H1 (cell line): ENCODE results near the gene SMURF2. TPM values are rescaled to one million over a fixed set of nuclear protein-coding genes. Genes with fewer than 3 reads are reported as not detected.
A peak's percentile ranks its signal among the peaks of the same experiment; 100 is the strongest.

ENCODE experiments used
- BACH1 ChIP-seq: IDR thresholded peaks from 2 replicates; pipeline ENCODE4 v1.6.1; 2012; ENCODE audit warnings: low read length, improper control_type of control experiment
- CBX5 ChIP-seq: fragments of 300-800, 300-1000 bp; sonication (generic); IDR thresholded peaks from 2 replicates; pipeline ENCODE4 v1.7.1; 2016; ENCODE audit warnings: antibody characterized with exemption, low read length, low read depth
- CBX8 ChIP-seq: fragments of 300-800, 300-1000 bp; sonication (generic); IDR thresholded peaks from 2 replicates; pipeline ENCODE4 v1.7.1; 2016; ENCODE audit warnings: low read depth, low read length, borderline replicate concordance
- CHD2 ChIP-seq: IDR thresholded peaks from 2 replicates; pipeline ENCODE4 v1.6.1; 2012; ENCODE audit warnings: low read length, improper control_type of control experiment
- CTBP2 ChIP-seq: IDR thresholded peaks from 2 replicates; pipeline ENCODE4 v1.7.0; 2011; ENCODE audit warnings: borderline replicate concordance, mild to moderate bottlenecking, moderate library complexity, mixed read lengths, low read length; ENCODE audit not compliant: insufficient read depth, insufficient read length
- CTCF ChIP-seq, 3 experiments: IDR thresholded peaks; 1 replicate in 2 of 3; 2 replicates in 1 of 3; pipeline versions ENCODE4 v1.5.1 to v1.6.1; 2011; ENCODE audit warnings: low read length in 3 of 3, mild to moderate bottlenecking in 3 of 3, inconsistent platforms in 2 of 3, low read depth in 1 of 3, moderate library complexity in 1 of 3; ENCODE audit not compliant: insufficient read depth in 1 of 3; ENCODE audit errors: control extremely low read depth in 1 of 3
- HDAC2 ChIP-seq, 2 experiments: fragments of 300-600 bp in 1 of 2; sonication (generic) in 1 of 2; IDR thresholded peaks; 2 replicates each; pipeline ENCODE4 v1.6.1; 2011 to 2012; ENCODE audit warnings: low read depth in 2 of 2, low read length in 2 of 2, mild to moderate bottlenecking in 2 of 2, moderate library complexity in 2 of 2, borderline replicate concordance in 1 of 2, inconsistent platforms in 1 of 2
- JUND ChIP-seq: IDR thresholded peaks from 2 replicates; pipeline ENCODE4 v1.6.1; 2011; ENCODE audit warnings: mild to moderate bottlenecking, improper control_type of control experiment, low read length
- KDM1A ChIP-seq: fragments of 200-600, 300-600 bp; sonication (generic); IDR thresholded peaks from 2 replicates; pipeline ENCODE4 v1.7.1; 2016; ENCODE audit warnings: mild to moderate bottlenecking, low read length, borderline replicate concordance
- KDM5A ChIP-seq: fragments of 200-600 bp; IDR thresholded peaks from 2 replicates; pipeline ENCODE4 v1.7.1; 2012; ENCODE audit warnings: mild to moderate bottlenecking, low read length, inconsistent platforms, mixed read lengths
- POLR2A ChIP-seq, 2 experiments: IDR thresholded peaks; 1 replicate in 1 of 2; 2 replicates in 1 of 2; pipeline ENCODE4 v1.6.1; 2011; ENCODE audit warnings: low read depth in 2 of 2, low read length in 2 of 2, mild to moderate bottlenecking in 2 of 2; ENCODE audit errors: control extremely low read depth in 1 of 2
- RXRA ChIP-seq: IDR thresholded peaks from 2 replicates; pipeline ENCODE4 v1.6.1; 2011; ENCODE audit warnings: low read depth, mild to moderate bottlenecking, low read length, moderate library complexity; ENCODE audit not compliant: insufficient read depth
- SAP30 ChIP-seq: fragments of 300-600 bp; sonication (generic); IDR thresholded peaks from 2 replicates; pipeline ENCODE4 v1.7.1; 2012; ENCODE audit warnings: low read length, moderate library complexity, mild to moderate bottlenecking, inconsistent platforms; ENCODE audit not compliant: insufficient read depth, insufficient replicate concordance
- SIN3A ChIP-seq, 2 experiments: IDR thresholded peaks in 1 of 2; conservative IDR thresholded peaks in 1 of 2; 2 replicates each; pipeline ENCODE4 v1.6.1; 2011 to 2012; ENCODE audit warnings: low read length in 2 of 2, improper control_type of control experiment in 1 of 2, low read depth in 1 of 2, mild to moderate bottlenecking in 1 of 2
- SIX5 ChIP-seq: IDR thresholded peaks from 2 replicates; pipeline ENCODE4 v1.6.1; 2011; ENCODE audit warnings: mild to moderate bottlenecking, low read depth, low read length
- TAF1 ChIP-seq: IDR thresholded peaks from 2 replicates; pipeline ENCODE4 v1.6.1; 2011; ENCODE audit warnings: mild to moderate bottlenecking, low read depth, low read length
- TCF12 ChIP-seq: IDR thresholded peaks from 2 replicates; pipeline ENCODE4 v1.6.1; 2011; ENCODE audit warnings: low read depth, mild to moderate bottlenecking, low read length
- polyA plus RNA-seq, 7 experiments: library from polyadenylated mRNA; depleted of rRNA in 3 of 7; stranded (reverse) in 5 of 7; unstranded in 2 of 7; fragments of >200 nt in 5 of 7; fragments of 200-250 nt in 2 of 7; gene quantifications; 1 replicate in 5 of 7; 2 replicates in 1 of 7; 4 replicates in 1 of 7; pipeline versions ENCODE4 v1.2.1 to v1.2.3, GENCODE V29; 2011 to 2013; ENCODE audit warnings: missing spikeins in 2 of 7, mixed read lengths in 2 of 7
- total RNA-seq: library from RNA; stranded (reverse); fragmentation: NEBNext Ultra II Directional; extraction: Animal tissue kit (Norgen Biotek cat#: 25700); gene quantifications from 2 replicates; pipeline ENCODE4 v1.2.1, GENCODE V29; 2021
- TF ChIP-seq, protein P1 (sequence below): IDR thresholded peaks from 2 replicates; pipeline ENCODE4 v1.6.1; 2012; ENCODE audit warnings: inconsistent platforms
- TF ChIP-seq, protein P2 (sequence below): IDR thresholded peaks from 2 replicates; pipeline ENCODE4 v1.6.1; 2011; ENCODE audit warnings: low read length, improper control_type of control experiment

SMURF2 gene
- total and polyA plus RNA-seq, 2 of the 8 experiments (the other 6 are each of a cell fraction or from before 2014, with no cell fraction given), result 7.2 to 29.2 TPM

DNA sequence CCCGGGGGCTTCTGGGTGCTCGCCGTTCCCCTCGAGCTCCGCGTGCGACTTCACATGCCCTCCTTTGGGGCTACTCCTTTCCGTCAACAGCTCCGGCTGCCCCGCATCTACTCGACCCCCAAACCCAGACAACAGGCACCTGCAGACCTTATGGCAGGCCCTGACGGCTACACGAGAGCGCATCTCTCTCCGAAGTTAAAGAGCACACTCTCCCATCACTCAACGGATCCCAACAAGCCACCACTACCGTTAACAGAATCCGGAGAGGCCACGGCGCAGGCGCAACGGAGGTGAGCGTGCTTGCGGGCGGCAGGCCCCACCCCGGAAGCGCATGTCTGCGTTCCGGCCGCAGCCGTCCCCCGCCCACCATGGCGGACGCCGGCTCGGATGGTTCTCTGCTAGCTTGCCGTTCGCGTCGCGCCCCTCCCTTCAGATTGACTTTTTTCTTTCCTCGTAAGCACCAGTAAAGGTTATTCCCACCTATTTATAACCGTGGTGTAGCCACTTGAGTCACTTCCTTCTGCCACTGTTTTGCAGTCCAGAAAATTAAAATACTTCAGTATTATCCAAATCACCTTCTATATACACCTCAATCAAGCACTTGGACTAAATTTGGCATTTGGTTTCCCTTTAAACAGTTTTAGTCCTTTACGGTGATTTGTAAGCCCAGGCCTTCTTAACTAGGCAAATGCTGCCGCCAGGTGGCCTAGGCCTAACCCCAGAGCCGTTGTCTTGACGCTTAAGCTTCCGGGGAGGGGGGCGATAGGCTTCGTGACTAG lies 165.1 kb downstream of the SMURF2 start, which contains the start of gene POLG2 (continued):
- TF ChIP-seq CBX8 (no peak), CHD2 (peak; percentile 59; the same call in 1 of the 2 replicates), TAF1 (no peak; the same call in none of the 2 replicates), CBX5 (no peak), CTBP2 (no peak), KDM1A (no peak), POLR2A (IDR thresholded peaks at IDR 0.05; ENCODE audit: control extremely low read depth in 1 of 2, low read depth in 2 of 2, low read length in 2 of 2) (peak; percentile 55 to 87), HDAC2 (IDR thresholded peaks at IDR 0.05; ENCODE audit: borderline replicate concordance in 1 of 2, low read depth in 2 of 2, low read length in 2 of 2) (no peak; a peak in 1 of 4 replicates), SIX5 (no peak), SIN3A (conservative IDR thresholded peaks at IDR 0.05 in 1 of 2, IDR thresholded peaks at IDR 0.05 in 1 of 2; ENCODE audit: low read depth in 1 of 2, low read length in 2 of 2) (peak in 1 of 2 experiments; percentile 51; a peak in 2 of 4 replicates), SAP30 (peak; percentile 28), BACH1 (no peak), JUND (peak; percentile 7; the same call in 1 of the 2 replicates), CTCF (IDR thresholded peaks at IDR 0.05; ENCODE audit: control extremely low read depth in 1 of 3, insufficient read depth in 1 of 3, low read depth in 1 of 3, low read length in 3 of 3) (peak; percentile 33 to 65 (median 51); a peak in 3 of 4 replicates), TCF12 (no peak), KDM5A (no peak), RXRA (no peak)
- TF ChIP-seq, protein P1, sequence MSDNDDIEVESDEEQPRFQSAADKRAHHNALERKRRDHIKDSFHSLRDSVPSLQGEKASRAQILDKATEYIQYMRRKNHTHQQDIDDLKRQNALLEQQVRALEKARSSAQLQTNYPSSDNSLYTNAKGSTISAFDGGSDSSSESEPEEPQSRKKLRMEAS, result peak; percentile 54
- TF ChIP-seq, protein P2, sequence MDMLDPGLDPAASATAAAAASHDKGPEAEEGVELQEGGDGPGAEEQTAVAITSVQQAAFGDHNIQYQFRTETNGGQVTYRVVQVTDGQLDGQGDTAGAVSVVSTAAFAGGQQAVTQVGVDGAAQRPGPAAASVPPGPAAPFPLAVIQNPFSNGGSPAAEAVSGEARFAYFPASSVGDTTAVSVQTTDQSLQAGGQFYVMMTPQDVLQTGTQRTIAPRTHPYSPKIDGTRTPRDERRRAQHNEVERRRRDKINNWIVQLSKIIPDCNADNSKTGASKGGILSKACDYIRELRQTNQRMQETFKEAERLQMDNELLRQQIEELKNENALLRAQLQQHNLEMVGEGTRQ, result no peak
